NCI-H1048 (cell line): ENCODE data around the gene KLHL17.
"Not testable (repeated sequence)": the region's sequence is repeated elsewhere in the genome, so short reads cannot be mapped to it uniquely, and the experiment has no call there.

Experiments used
- DNase-seq: peaks from one replicate; lab custom pipeline; 2025; lab: John Stamatoyannopoulos, UW

Gene KLHL17

GRCh38 chr1:1003618-1004419, 43.4 kb downstream of the KLHL17 start:
- no peak for DNase-seq

- DNase-seq, result no peak
Measured at GRCh38 chr1:1004420-1004779, 44.0 kb downstream of the KLHL17 start.

DNA sequence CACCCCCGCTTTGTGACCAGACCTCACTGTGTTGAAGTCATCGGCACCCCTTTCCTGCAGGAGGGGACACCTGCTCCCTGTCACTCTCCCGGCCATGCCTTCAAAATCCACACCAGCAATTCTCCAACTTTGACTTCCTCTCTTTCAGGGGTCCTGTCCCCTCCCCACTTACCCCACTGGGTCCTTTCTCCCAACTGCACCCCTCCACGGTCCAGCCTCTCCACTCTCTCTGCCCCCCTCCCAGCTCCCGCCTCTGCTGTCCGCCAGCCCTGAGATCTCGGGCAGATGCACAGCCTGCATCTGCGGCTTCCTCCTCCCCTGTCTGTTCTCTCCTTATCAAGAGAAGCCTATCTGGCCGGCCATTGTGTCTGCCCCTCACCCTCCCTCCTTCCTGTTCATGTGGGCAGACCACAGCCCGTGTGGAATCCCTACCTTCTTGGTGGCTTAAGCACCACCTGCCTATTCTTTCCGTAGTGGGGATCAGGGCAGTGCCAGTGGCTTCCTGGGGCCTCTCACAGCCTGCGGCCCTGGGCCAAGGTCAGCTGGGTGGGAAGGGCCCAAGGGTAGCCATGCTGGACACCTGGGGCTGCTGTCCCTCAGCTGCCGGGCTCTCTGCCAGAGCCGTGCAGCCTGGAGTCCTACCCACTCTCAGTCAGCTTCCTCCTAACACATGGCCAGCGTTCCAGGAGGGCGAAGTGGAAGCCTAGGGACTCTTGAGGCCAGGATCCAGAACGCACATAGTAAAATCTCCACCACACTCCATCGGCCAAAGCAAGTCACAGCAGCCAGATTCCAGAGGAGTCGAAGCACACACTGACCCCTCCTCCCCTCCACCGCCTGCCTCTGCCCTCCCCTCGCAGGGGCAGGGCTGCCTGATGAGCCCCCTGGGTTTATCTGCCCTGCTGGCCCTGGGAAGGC, 44.7 kb downstream of the KLHL17 start:
- no peak for DNase-seq

DNA sequence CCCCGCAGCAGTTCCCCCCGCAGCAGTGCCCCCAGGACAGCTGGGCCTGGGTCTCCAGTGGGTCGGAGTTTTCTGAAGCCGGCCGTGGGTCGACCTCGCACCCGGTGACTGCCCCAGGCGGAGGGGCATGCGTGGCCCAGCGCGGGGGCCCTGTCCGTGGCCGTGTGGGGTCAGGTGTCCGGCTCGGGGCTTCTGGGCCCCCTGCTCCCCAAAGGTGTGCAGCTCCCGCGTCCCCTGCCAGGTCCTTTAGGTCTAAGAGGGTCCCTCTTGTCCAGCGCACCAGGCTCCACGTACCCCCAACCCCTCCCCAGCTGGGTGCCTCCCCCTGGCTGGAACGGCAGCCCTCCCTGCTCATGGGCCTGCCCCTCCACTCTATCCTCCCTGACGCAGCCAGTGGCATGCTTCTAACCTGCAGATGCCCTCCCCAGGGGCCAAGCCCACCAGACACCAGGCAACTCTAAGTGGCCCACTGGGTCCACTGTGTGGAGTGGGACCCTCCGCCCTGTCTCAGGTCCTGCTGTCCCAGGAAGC, 45.5 kb downstream of the KLHL17 start:
- no peak for DNase-seq

DNA sequence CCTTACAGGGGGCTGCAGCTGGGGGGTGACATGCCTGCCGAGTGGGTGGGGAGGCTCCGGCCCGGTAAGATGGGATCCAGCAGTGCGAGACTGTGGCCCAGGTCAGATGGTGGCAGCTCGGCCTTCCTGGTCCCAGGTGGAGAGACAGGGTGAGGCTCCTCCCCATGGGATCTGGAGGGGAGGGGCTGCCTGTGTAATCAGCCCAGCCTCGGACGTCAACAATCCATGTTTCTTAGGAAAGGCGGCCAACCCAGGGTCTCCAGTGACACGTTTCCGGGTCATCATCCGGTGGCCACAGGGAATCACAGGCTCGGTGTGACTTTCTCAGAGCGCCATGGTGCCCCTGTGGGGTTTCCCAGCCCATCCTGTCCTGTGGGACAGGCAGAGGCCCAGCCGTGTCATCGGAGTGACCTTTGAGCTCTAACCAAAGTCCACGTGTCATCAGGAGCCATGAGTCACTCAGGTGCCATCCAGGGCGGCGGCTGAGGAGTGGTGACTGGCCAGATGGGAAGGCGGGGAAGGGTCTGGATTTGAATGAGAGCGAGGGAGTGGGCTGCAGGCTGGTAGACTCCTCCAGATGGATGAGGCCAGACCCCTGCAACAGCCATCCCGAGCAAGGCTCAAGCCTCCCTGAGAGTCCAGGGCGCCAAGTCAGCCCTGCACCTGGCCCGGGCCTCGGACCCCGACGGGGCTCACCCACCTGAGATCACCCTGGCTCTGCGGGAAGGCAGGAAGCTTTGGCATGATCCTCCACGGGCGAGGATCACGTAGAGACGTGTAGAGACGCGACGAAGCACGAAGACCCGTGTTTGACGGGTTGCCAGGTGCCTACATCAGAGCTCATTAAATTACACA, 46.1 kb downstream of the KLHL17 start:
- no peak for DNase-seq

DNA sequence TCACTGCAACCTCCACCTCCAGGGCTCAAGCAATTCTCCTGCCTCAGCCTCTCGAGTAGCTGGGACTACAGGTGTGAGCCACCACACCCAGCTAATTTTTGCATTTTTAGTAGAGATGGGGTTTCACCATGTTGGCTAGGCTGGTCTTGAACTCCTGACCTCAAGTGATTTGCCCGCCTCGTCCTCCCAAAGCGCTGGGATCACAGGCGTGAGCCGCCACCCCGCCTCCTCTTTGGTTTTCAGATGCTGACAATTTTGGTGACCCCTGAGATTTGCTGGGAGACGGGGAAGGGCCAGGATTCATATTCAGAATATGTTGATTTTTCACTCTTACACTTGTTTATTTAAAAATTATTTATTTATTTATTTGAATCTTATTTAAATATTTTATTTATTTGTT, 49.7 kb downstream of the KLHL17 start:
- DNase-seq, result not testable (repeated sequence)

- DNase-seq, result no peak
Measured at GRCh38 chr1:1011396-1011949, 51.1 kb downstream of the KLHL17 start.

DNA sequence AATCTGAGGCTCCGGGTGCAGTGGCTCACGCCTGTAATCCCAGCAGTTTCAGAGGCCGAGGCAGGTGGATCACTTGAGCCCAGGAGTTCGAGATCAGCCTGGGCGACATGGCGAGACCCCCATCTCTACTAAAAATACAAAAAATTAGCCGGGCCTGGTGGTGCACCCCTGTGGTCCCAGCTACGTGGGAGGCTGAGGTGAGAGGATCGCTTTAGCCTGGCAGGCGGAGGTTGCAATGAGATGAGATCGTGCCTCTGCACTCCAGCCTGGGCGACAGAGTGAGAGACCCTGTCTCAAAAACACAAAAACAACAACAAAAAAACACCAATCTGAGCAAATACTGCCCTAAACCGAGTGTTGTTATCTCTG, 52.3 kb downstream of the KLHL17 start:
- not testable (repeated sequence) for DNase-seq

- peak; percentile 53 for DNase-seq
Measured at GRCh38 chr1:1013105-1013921, 52.9 kb downstream of the KLHL17 start, which contains the start of gene ISG15. Gene ISG15 (plus strand): TSS chr1:1013497. CDS start chr1:1013574, 77 bp downstream.

- DNase-seq, result no peak
Measured at GRCh38 chr1:1013922-1014648, 53.7 kb downstream of the KLHL17 start.

DNA sequence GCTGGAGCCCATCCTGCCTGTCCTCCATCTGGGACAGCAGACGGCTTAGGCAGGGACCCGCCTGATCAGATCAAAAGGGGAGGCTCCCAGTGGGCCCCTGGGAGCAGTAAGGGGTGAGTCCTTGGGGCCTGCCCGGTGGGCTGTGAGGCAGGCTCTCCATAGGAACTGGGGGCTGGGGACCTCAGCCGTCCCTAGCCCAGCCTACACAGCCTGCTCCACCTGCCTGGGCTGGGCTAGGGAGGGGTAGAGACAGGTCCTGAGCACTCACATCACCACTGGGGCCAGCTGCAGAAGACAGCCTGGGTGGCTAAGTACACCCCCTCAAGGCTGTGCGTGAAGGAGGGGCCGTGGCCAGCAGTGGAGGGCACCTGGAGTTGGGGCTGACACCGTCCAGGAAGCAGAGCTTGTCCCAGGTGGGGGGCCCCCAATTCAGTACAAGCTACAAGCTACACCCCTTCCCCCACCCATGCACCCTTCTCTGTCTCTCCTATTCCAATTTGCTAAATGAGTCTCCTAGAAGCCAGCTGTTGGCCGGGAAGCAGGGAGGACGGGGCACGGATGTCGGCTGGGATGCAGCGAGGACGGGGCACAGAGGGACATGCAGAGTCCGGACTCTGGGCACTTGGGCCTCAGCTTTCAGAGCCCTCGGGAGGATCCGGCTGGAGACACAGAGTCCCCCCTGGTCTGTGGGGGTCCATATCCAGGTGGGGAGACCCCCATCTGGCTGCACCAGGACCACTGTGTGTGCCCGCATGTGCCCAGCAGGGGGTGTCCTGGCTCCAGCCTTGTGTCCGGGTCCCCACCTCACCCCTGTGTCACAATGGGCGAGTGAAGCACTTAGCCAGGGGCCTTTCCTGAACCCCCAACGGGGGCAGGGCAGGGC, 54.7 kb downstream of the KLHL17 start:
- DNase-seq, result no peak
